Transverse colon (tissue), 4 donors: ENCODE measurements around the gene MOB3B.

Experiments used
- CTCF ChIP-seq, 5 experiments: fragments of 200-600 bp in 3 of 5; fragments of 450-650 bp in 2 of 5; sonication (generic) in 3 of 5; IDR thresholded peaks; 1 replicate in 2 of 5; 2 replicates in 3 of 5; pipeline ENCODE4 v1.5.1; 2016 to 2017; ENCODE audit warnings: antibody characterized with exemption in 5 of 5, inconsistent platforms in 3 of 5, mild to moderate bottlenecking in 2 of 5, moderate library complexity in 1 of 5
- EP300 ChIP-seq: sonication (generic); formaldehyde crosslinking; IDR thresholded peaks from one replicate; pipeline ENCODE4 v1.6.1; 2017; ENCODE audit warnings: antibody characterized with exemption, low read depth
- POLR2A ChIP-seq: fragments of 450-650 bp; IDR thresholded peaks from one replicate; pipeline ENCODE4 v1.6.1; 2016; ENCODE audit warnings: antibody characterized with exemption, mild to moderate bottlenecking, moderate library complexity
- POLR2AphosphoS5 ChIP-seq, 3 donors: sonication (generic); formaldehyde crosslinking; IDR thresholded peaks; one replicate each; pipeline ENCODE4 v1.6.1; 2016; ENCODE audit warnings: antibody characterized with exemption in 3 of 3

GRCh38 chr9:27441741-27442070 lies 87.9 kb downstream of the MOB3B start:
- no peak for TF ChIP-seq CTCF (IDR thresholded peaks at IDR 0.05)
- TF ChIP-seq POLR2AphosphoS5 (IDR thresholded peaks at IDR 0.05) = no peak
- TF ChIP-seq EP300 = no peak
- no peak for TF ChIP-seq POLR2A
